Left colon (tissue), 2 donors: ENCODE measurements around the gene AGPS. TPM values are rescaled to one million over a fixed set of nuclear protein-coding genes. Genes with fewer than 3 reads are reported as not detected.
"Not testable (repeated sequence)": the region's sequence is repeated elsewhere in the genome, so short reads cannot be mapped to it uniquely, and the experiment has no call there.

ENCODE experiments used
- ATAC-seq: fragments of 200-7000 bp; cut with Tn5 transposase; one replicate; pipeline ENCODE4 v1.9.1; 2020; ENCODE audit warnings: mild to moderate bottlenecking, moderate library complexity
- DNase-seq, 2 donors: peaks; one replicate each; pipeline ENCODE4 v3.0.0-alpha.2; 2020
- intact Hi-C, 2 donors: fragments of 100-400 bp; cut with DNase I in 1 of 2; cut with micrococcal nuclease in 1 of 2; formaldehyde crosslinking; loops; one replicate each; pipeline versions ENCODE4 v1.11.2 to v1.14.0; 2022; cut with DNase I, micrococcal nuclease
- total RNA-seq, 2 donors: library from RNA; stranded (reverse); fragmentation: NEBNext Ultra II Directional; extraction: Animal tissue kit (Norgen Biotek cat#: 25700); gene quantifications; one replicate each; pipeline ENCODE4 v1.2.1, GENCODE V29; 2021
- donor health status: DM: no; HTN: no; CAD: no.
- donor health status: DM: yes; HTN: yes; CAD: no.

The AGPS gene
- total RNA-seq, 2 donors from 2014 or later: 54.9 to 62.3 TPM

DNA sequence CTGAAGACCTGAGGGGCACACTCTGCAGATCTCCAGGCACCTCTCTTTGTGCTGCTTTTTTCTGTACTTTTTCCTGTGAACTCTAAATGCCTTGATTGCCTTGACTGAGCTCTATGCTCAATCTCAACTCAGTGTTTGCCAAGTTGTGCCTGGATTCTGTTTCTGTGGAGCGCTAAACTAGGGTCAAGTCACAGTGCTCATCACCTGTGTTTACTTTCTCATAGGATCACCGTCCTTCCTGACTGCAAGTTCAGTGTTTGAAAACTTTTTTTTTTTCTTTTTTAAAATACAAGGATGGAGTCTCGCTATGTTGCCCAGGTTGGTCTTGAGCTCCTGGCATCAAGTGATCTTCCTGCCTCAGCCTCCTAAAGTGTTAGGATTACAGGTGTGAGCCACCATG is 62.6 kb downstream of the AGPS start:
- DNase-seq: no peak
- no peak for ATAC-seq
- intact Hi-C loops: no loop called here

DNA sequence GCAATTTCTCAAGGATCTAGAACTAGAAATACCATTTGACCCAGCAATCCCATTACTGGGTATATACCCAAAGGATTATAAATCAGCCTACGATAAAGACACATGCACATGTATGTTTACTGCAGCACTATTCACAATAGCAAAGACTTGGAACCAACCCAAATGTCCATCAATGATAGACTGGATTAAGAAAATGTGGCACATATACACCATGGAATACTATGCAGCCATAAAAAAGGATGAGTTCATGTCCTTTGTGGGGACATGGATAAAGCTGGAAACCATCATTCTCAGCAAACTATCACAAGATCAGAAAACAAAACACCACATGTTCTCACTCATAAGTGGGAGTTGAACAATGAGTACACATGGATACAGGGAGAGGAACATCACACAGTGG is 67.2 kb downstream of the AGPS start:
- DNase-seq, ATAC-seq, intact Hi-C loops: not testable (repeated sequence)

DNA sequence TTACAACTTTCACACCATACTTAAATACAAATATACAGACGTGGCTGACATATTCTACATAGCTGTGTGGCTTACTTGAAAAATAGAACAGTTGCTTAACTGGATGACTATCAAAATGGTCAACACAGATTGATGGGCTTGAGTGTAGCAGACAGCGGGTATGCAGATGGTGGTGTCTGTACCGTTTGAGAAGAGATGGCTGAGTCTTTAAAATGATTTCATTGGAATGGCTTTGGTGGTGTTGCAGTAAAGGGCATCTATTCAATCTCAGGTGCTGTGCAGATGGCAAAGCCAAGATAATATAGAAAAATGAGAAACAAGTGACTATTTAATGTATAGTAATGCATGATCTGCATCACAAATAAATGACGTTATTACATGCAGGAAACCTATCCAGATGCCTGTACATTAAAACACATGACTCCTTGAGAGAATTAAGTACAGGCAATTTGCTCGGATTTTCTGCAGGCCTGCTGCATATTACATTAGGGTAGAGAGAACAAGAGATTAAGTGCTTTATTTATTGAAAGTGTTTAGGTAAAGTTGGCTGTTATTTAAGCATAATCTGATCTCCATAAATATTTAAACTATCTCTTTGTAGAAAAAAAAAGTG is 68.5 kb downstream of the AGPS start:
- ATAC-seq: no peak
- intact Hi-C loops: no loop called here
- DNase-seq: no peak

DNA sequence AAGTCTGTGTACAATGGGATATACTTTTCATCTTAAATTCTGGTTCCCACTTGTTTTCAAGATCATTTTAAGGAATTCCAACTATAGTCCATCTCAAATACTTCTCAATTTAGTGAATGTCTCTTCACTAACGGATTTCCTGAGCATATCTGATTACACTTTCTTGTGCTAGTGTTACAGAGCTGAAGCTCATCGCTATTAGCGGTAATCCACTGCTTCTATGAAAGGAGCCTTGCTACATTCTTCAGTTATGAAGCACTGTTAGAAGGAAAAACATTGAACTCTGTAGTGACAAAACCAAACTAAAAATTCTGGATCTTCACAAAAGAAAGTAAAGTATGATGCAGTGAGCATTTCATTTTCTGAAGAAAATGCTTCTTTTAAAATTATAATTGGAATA is 72.0 kb downstream of the AGPS start:
- intact Hi-C loops: no loop called here
- ATAC-seq (no peak), DNase-seq (no peak)

DNA sequence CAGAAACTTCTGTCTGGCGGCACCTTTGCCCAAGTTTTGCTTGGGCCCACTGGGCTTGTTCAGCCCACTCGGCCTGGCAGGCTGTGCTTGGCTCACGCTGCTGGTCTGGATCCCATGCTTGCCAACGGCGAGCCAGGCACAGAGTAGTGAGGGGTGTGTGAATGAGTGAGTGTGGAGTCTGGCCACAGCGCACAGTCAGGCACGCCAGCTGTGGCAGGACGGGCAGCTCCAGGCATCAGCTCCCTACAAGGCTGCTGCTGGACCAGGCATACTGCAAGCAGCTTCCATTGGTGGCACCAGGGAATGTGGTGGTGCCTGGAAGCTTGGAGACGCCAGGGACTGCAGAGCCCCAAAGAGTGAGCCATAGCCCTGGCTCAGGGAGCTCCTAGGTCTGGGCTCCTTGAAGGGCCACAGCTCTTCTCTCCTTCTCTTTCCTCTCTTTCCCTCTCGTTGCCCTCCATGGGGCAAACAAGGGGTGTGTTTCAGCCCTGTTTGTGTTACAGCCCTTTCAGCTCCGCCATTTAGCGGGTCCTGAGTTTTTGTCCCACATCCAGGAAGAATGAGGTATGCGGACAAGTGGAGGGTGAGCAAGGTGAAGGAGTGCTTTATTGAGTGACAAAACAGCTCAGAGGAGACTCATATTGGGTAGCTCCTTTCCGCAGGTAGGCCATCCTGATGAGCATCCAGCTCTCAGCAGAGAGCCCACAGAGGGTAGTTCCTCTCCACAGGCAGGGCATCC is 73.0 kb downstream of the AGPS start:
- DNase-seq (no peak), ATAC-seq (no peak)
- intact Hi-C loops: no loop called here

DNA sequence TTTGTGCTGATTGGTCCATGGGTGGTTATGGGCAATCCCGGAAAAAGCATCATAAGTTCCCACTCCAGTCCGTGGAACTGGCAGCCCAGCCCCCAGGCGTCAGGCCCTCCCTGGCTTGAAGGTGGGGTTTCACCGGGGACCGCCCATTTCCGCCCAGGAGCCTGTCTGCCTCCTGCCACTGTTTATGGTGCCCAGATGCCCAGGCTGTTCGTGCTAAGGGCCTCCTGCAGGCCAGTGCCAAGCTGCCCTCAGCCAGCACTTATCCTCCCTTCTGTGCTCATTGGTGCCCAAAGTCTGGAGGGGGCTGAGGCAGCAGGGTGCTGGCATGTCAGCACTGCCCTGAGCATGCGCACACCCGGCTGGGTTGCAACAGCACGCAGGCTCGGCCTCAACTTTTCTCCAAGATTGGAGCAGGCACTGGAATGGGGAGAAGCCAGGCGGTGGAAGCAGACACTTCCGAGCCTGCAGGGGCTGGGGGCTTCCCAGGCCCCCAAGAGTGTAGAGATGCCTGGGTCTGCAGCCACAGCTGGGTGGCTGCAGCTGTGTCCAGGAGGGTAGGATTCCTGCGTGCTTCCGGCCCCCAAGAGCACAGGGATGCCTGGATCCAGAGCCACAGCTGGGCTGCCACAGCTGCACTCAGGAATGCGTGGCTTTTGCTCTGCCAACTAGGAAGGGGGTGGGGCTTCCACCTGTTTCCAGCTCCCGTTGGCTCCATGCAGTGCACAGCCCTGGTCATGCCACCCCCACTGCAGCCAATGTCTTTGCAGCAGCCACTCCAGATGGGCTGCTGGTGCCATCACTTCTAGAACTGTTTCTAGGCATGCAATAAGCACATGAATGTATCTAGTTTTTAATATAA is 74.0 kb downstream of the AGPS start:
- DNase-seq (peak in 1 of 2 donors; percentile 12), ATAC-seq (peak; percentile 52)
- intact Hi-C loops: no loop called here

DNA sequence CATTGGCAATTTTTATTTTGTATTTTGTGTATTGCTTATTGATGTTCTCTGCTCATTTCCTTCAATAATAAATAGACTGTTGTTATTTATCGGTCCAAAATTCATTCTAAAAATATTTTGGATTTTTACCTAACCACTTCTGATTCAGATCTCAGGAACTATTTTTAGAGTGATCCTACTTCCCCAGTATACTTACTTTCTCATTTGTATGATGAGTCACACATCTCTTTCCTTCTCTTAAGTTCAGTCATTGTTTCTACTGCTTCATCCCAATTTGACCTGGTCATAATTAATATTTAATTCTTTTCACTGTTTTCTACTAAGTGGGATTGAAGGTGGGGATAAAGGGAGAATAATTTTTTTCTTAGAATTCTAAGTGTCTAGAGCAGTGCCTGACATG is 75.1 kb downstream of the AGPS start:
- DNase-seq (no peak), ATAC-seq (no peak)
- intact Hi-C loops: no loop called here

DNA sequence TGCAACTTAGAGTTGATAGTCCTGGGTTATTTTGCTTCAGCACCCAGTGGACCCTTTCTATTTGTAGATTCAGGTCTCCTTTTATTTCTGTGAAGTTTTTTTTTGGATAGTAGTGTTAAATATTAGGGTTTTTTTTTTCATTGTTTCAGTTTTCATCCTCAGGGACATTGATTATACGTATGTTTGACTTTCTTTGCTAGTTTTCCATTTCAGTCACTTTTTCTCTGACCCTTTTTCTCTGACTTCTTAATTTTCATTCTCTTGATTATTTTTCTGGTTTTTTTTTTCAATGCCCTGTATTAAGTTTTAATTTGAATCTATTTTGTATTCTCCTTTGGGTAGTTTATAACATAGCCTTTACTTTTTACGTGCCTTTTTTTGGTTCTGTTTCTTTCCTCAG is 79.4 kb downstream of the AGPS start:
- intact Hi-C loops: no loop called here
- ATAC-seq: no peak
- no peak for DNase-seq

DNA sequence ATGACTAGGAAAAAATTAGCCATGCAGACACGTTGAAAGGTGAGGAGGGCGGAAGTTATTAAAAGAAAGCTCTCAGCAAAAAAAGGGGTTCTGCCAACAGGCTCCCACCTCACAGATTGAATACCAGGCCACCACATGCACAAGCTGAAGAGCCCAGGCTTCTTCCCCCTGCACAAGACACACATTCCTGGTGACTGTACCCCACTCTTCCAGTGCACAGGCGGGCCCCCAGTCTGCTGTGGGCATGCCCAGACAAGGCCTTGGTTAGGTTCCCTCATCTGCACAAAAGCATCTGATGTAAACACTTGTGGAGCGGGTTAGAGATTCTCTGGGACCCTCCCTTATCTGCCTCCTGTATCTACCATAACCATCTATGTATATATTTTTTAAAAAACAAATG is 81.7 kb downstream of the AGPS start:
- ATAC-seq: no peak
- intact Hi-C loops: no loop called here
- DNase-seq: no peak

DNA sequence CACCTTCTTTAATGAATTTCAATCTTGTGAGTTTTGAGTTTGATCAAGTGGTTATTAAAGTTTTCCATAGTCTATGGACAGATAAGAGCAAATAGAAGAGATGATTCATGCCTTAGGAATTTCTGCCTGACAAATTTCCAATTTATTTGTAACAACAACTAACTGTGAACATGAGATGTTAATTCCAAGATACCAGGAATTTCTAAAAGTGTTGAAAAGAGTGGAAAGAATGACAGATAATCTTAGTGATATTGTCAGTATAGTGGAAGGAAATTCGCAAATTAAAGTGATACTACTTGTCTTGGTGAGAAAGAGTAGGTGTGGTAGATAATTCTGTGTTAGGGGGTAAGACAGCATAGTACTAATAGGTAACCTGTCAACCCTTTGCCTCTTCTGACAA is 82.4 kb downstream of the AGPS start:
- intact Hi-C loops: no loop called here
- ATAC-seq (no peak), DNase-seq (no peak)

DNA sequence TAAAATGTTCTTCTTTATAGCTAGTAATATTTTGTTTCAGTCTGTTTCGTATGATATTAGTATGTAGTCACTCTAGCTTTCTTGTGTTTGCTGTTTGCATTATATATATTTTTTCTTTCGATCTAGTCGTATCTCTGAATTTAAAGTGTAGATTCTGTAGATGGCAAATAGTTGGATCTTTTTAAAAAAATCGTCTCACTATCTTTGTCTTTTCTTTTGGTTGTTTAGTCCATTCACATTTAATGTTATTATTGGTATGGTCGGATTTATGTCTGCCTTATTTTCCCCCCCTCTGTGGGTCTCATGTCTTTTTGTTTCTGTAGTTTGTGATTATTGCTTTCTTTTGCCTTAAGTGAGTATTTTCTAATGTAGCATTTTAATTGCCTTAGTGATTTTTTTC is 84.3 kb downstream of the AGPS start:
- ATAC-seq: no peak
- intact Hi-C loops: no loop called here
- no peak for DNase-seq

DNA sequence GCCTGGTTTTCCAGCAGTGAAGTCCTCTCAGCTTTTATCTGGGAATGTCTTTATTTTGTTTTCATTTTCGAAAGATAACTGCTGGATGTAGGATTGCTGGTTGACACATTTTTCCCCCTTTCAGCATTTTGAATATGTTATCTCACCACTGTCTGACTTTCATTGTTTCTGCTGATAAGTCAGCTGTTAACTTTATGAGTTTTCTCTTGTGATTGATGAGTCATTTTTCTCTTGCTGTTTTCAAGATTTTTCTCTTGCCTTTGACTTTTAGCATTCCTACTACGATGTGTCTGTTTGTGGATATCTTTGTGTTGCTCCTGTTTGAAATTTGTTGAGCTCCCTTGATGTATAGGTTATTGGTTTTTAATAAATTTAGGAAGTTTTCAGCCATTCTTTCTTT is 85.5 kb downstream of the AGPS start:
- DNase-seq (no peak), ATAC-seq (no peak)
- intact Hi-C loops: no loop called here

DNA sequence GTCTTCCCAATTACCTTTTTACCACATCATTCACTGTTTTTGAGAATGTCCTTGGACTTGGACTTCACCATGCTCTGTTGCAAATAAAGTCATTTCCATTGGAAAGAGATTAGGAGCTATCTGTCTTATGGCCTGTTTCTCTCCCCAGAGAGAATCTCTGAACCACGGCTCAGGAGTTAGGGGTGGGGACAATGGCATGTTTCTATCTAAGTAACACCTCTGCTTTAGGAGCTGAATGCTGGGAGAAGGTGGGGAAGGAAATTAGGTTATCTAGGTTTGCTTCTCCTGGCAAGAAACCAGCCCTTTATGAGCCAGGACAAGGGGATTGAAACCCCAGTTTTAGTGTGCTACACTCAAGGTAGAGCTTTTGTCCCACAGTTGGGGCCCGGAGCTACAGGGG is 86.3 kb downstream of the AGPS start:
- intact Hi-C loops: no loop called here
- no peak for ATAC-seq

DNA sequence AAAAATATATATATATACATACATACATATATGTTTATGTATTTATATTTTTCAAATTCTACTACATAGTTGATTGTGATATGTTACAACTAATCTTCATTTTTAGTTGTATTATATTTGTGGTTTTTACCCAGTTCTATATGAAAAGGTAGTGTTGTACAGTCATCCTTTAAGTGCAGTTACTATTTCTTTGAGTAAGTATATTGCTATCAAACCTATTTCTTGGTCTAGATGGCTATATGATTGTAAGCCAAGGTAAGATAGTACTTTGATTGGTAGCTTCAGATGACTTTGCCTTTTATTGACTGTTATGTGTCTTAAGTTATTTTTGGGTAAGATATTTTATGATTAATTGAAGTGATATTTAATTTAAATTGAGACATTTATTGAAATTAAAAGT is 89.6 kb downstream of the AGPS start:
- intact Hi-C loops: no loop called here
- DNase-seq (no peak), ATAC-seq (no peak)

More for the DNA sequence above, 86.3 kb downstream of the AGPS start:
- DNase-seq: no peak

DNA sequence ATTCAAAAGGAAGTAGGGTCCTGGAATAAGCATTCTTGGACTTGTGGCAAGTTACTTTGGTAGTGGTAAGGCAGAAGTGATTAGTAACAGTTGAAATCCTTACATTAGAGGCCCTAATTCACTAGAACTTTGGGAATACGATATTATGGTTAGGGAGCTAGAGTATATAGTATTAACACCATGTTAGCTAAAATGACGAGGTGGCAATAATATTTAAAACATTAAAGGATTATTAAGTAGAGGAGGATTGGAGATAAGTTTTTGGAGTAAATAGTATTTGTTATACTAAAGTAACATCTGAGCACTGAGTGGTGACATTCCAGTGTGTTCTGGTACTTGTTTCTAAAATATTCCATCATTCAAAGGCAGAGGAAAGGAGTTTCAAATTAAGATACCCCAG is 91.0 kb downstream of the AGPS start:
- intact Hi-C loops: no loop called here
- no peak for ATAC-seq
- DNase-seq: no peak

DNA sequence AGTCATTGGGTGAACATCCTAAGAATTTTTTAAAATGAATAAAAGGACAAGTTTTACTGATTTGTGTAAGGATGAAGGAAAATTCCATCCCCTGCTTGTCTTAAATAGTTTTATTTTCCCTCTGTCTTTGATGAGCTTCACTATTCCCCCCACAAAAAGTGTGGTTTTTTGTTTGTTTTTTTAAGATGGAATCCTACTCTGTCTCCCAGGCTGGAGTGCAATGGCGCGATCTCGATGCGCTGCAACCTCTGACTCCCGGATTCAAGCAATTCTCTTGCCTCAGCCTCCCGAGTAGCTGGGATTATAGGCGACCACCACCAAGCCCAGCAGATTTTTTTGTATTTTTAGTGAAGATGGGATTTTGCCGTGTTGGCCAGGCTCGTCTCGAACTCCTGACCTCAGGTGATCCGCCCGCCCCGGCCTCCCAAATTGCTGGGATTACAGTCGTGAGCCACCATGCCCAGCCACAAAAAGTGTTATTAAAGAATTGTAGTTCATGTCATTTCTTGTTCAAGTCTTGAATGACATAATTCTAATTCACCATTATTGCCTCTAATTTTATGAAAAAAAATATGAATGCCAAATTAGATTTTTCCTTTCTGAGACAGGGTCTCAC is 91.7 kb downstream of the AGPS start:
- intact Hi-C loops: no loop called here
- DNase-seq (no peak), ATAC-seq (no peak)

DNA sequence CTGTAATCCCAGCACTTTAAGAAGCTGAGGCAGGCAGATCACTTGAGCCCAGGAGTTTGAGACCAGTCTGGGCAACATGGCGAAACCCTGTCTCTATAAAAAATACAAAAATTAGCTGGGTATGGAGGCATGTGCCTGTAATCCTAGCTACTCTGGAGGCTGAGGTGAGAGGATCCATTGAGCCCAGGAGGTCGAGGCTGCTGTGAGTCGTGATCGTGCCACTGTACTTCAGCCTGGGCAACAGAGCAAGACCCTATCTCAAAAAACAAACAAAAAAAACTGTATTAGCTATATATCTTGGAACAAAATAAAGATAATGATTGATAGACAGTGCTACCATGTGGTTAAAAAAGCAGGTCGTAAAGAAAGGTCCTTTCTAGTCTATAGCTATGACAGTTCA is 93.1 kb downstream of the AGPS start:
- DNase-seq, ATAC-seq: not testable (repeated sequence)
- intact Hi-C loops: loop anchor here in 1 of 2 donors (5.0 kb wide), 1 partner anchor 237 kb away; no protein-coding TSS in a partner anchor

DNA sequence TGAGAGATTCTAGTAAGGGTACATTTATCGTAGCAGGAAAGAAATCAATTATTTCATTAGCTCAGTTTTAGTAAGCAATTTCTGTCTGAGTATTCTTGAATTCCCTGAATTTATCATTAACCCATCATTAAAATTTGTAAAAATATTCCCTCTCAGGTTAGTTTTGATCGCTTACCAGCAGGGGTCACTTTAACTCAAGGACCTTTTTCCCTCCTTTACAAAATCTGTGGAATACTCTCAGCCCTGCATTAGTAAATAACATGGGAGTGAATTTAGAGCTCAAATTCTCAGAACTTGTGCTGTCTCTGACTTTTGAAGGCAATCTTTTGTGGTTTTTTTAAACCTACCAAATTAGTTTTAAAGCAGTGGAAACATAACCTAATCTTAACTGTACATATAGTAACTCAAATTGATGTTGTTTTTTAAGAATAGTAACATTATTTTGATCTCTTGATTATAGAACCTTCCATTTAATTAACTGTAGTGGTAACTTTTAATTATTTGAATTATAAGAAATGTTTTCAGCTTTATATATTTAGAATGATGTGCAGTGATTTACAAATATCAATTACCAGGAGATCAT is 97.2 kb downstream of the AGPS start:
- no peak for ATAC-seq
- intact Hi-C loops: loop anchor here in 1 of 2 donors (5.0 to 10.0 kb wide), 2 partner anchors 115 to 232 kb away; no protein-coding TSS in a partner anchor
- DNase-seq: no peak

DNA sequence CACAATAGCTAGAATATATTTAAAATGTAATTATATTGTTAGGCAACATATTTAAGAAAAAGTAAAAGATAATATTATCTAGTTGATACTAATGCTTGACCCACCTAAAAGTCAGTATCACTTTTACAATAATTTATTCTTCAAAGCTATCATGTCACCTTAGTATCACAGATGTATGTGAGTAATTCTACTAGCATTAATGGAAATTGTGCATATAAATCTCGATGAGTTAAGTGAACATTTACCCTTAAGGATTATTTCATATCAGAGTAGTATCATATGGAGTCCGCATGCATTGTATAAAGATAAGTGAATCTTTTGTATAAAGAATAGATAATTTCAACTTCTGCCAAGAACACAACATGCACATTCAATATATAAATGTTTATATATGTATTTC is 103.4 kb downstream of the AGPS start:
- DNase-seq: no peak
- no peak for ATAC-seq
- intact Hi-C loops: loop anchor here in 1 of 2 donors (10.0 kb wide), 1 partner anchor 109 kb away; no protein-coding TSS in a partner anchor
